Measurements from ENCODE around the gene AOX1.
A peak's percentile ranks its signal among the peaks of the same experiment; 100 is the strongest.
"Not testable (repeated sequence)": the region's sequence is repeated elsewhere in the genome, so short reads cannot be mapped to it uniquely, and the experiment has no call there.

Gene AOX1

GRCh38 chr2:200585730-200586643, at the start of gene AOX1:
AOX1 (plus strand) TSS chr2:200586014; CDS start chr2:200586109, 95 bp downstream.
- DNase-seq: peak; percentile 5 to 6

- DNase-seq: no peak
These were observed 47.7 kb upstream of the AOX1 start for GRCh38 chr2:200538139-200538538.

DNA sequence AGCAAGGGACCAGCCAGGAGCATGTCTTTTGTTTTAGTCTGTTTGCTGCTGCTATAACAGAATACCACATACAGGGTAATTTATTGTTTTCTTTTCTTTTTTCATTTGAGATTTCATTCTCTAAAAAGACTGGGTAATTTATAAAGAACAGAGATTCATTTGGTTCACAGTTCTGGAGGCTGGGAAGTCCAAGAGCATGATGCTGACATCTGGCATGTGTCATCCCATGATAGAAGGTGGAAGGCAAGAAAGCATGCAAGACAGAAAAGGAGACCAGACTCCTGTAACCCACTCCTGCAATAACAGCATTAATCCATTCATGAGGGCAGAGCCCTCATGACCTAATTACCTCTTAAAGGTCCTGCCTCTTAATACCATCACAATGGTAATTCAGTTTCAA, 45.0 kb upstream of the AOX1 start:
- DNase-seq: no peak

- not testable (repeated sequence) for DNase-seq
These were observed 19.2 kb upstream of the AOX1 start for GRCh38 chr2:200566596-200566995.

- no peak for DNase-seq
These were observed 17.9 kb upstream of the AOX1 start for GRCh38 chr2:200567932-200568331.

- DNase-seq: peak in 1 of 2 donors; percentile 19
These were observed 9.9 kb upstream of the AOX1 start for GRCh38 chr2:200575957-200576356.

- no peak for DNase-seq
These were observed 8.8 kb upstream of the AOX1 start for GRCh38 chr2:200577027-200577426.

DNA sequence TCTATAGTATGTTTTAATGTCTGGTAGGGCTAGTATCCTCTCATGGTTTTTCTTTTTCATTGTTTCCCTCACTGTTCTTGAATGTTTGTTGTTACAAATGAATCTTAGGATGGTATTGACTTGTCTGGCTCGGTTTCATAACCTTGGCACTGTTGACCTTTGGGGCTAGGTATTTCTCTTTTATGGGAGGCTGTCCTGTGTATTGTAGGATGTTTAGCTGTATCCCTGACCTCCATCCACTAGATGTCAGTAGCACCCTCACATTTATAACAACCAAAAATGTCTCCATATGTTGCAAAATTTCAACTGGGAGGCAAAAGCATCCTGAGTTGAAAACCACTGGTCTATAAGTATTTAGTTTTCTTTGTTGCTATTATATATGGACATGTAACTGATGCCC, 7.0 kb upstream of the AOX1 start:
- DNase-seq: peak in 1 of 2 donors; percentile 33

- DNase-seq: no peak
These were observed 1.2 kb upstream of the AOX1 start for GRCh38 chr2:200584639-200585038.

GRCh38 chr2:200585340-200585729, 479 bp upstream of the AOX1 start:
- no peak for DNase-seq

DNA sequence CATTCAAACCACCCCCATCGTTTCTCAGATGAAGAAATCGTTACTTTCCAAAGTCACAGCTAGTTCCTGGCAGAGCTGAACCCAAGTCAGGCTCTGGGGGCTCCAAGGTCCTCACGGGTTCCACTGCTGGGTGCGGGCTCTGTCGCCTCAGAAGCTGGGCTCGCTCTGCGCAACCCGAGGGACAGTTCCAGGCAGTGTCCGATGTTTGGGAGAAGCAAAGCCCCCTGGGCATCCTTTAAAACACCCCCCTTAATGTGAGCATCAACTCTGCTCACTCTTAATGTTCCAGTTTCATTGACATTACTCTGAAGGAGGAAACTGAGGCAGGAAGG, 796 bp downstream of the AOX1 start:
- no peak for DNase-seq

GRCh38 chr2:200587007-200587616, 1.3 kb downstream of the AOX1 start:
- no peak for DNase-seq

- DNase-seq: no peak
These were observed 2.4 kb downstream of the AOX1 start for GRCh38 chr2:200588076-200588678.

- DNase-seq: no peak
These were observed 4.3 kb downstream of the AOX1 start for GRCh38 chr2:200590090-200590489.

DNA sequence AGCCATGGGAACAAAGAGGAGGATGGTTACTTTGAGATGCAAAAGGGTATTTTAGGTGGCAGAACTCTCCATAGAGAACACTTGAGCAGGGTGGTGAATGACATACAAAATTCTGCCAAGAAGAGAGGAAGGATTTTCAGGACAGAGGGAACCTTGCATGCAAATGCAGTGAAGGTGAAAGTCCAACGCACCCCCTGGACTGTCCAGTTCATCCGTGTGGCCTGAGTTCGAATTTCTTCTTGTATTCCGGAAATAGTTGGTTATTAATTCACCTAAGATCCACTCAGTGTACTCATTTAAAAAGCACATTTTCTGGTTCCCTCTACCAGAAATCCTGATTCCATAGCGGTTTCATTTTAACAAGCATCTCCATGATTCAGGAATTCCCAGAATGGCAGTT, 5.5 kb downstream of the AOX1 start:
- DNase-seq: no peak

DNA sequence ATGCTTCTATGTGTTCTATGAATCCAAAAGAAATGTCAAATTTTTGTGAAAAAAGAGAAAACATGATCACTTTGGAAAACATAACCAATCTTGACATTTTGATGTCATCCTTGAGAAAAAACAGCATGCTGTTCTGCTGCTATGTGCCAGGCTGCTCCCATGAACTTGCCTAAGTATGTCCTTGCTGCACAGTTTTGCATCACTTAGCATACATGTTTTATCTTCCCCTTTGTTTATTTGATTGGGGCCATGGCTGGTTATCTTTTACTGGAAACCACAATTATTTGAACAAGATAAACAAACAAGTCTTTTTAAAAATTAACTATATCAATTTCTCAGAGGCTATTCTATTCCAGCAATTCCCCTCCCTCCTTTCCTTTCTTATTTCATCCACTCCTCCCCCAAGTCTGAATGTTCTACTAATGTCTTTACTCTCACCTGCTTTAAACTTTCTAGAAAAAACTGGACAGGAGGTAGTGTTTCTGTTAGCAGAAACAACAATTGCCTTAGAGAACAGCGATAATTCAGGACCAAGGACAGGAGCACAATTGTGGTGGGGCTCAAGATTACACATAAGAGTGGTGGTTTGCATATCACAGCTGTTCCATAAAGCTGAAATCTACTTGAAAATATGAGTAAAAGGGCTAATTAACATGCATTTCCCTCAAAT, 6.7 kb downstream of the AOX1 start:
- no peak for DNase-seq

DNA sequence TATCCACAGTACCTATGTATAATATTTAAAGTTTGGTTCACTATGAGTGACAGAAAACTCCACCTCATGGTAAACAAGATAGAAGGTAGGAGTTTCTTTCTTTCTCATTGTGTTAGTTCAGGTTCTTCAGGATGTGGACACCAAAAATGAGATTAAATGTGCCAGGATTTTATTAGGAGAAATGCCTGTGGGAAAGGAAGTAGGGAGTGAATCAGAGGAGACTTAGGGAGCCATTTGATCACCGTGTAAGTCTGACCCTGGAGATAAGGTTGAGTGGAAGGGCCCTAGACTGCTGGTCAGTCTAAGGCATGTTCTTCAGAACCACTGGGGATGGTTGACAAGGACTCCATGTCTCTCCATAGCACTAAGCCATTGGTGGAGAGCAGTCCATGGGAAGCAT, 8.1 kb downstream of the AOX1 start:
- DNase-seq: no peak

DNA sequence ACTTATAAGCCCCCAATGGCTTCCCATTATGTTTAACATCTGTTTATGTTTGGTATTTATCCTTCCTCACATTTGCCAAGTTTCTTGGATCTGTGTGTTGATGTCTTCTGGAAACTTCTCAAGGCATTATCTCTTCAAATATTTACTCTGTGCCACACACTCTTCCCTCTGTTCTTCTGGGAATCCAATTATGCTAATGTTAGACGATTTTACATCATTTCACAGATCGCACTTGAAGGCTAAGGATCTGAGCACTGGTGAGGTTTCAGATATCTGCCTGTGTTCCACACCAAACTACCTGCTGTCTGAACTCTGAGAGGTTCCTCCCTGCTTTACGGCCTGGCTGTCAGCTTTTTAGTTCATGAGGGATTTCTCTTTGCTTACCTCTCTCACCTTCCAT, 10.1 kb downstream of the AOX1 start:
- DNase-seq: no peak

- DNase-seq: no peak
These were observed 11.2 kb downstream of the AOX1 start for GRCh38 chr2:200596774-200597570.

- DNase-seq: no peak
These were observed 13.4 kb downstream of the AOX1 start for GRCh38 chr2:200599206-200599605.

DNA sequence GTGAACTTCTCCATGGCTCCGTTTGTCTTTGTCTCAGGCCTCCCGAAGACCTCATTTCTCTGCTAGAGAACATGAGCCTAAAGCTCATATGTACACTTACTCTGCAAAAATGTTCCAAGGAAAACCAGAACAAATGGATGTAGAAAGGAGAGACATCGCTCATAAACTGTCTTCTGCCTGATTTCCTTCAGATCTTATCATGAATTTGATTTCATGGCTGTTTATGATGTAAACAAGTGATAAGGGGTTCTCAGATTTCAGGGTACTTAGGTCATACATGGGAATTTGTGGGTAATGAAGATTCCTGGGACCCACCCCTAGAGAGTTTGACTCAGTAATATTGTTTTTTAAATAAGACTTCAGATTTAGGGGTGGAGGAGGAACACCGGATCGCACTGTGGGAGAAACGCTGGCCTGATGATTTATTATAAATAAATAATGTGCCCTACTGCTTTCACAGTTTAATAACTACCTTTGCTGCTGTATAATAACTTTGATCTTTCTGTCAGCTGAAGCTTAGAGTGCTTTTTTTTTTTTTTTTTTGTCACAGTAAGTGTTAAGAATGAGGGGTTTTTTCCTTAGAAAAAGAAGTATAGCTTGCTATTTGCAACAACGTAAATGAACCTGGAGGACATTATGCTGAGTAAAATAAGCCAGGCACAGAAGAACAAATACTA, 14.9 kb downstream of the AOX1 start:
- DNase-seq: no peak

DNA sequence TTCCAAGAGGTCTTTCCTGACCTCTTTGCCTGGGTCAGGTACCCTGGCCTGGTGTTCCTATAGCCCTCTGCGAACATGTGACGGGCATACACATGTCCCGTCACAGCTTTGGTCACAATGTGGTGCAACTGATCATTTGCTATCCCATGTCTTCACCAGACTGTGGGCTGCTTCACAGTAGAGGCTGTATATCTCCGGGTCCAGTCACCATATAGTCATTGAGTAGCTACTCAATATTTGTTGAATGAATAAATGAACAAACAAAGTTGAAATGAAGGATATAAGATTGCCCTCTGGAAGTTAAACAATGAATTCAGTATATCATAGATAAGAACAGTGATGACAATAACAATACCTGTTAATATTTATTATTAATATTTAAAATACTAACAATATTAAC, 16.8 kb downstream of the AOX1 start:
- no peak for DNase-seq

Data from CD4-positive, alpha-beta T cell treated with Interleukin-1 beta for 1 hour (primary cell).